Sigmoid colon (tissue), 4 donors: ENCODE results near the gene P2RX3.

ENCODE experiments used
- POLR2A ChIP-seq, 2 donors: fragments of 450-650 bp; IDR thresholded peaks; one replicate each; pipeline ENCODE4 v1.6.1; 2016; ENCODE audit warnings: antibody characterized with exemption in 2 of 2, mild to moderate bottlenecking in 2 of 2, moderate library complexity in 2 of 2
- POLR2AphosphoS5 ChIP-seq, 4 donors: sonication (generic); formaldehyde crosslinking; IDR thresholded peaks; one replicate each; pipeline ENCODE4 v1.6.1; 2017; ENCODE audit warnings: antibody characterized with exemption in 4 of 4
- TF ChIP-seq, protein P1 (sequence below), 4 experiments: fragments of 450-650 bp in 3 of 4; fragments of 200-600 bp in 1 of 4; IDR thresholded peaks; one replicate each; pipeline ENCODE4 v1.5.1; 2016 to 2019; ENCODE audit warnings: antibody characterized with exemption in 4 of 4, mild to moderate bottlenecking in 3 of 4, moderate library complexity in 2 of 4

DNA sequence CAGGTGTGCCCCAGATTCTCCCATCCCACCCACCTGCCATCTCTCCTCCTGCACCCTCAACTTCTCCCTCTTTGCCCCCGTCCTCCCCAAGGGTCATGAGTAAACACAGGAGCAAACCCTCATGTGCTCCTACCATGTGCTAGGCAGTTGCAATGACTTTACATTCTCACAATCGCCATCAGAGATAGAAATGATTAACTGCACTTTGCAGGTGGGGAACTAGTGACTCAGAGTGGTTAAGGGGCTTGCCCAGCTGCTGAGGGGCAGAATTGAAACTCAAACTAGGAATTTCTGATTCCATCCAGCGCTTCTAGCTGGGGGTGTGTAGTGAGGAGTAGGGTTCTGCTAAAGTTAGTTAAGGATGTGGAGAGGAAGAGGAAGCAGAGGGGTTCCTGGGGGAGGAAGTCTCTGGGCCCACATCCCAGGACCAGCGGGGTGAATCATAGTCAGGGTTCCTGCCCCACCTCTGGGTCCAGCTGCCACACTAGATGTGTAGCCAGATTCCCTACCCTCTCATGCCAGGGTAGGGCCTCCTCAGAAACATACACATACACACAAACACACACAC is 68.3 kb downstream of the P2RX3 start:
- TF ChIP-seq, protein P1, sequence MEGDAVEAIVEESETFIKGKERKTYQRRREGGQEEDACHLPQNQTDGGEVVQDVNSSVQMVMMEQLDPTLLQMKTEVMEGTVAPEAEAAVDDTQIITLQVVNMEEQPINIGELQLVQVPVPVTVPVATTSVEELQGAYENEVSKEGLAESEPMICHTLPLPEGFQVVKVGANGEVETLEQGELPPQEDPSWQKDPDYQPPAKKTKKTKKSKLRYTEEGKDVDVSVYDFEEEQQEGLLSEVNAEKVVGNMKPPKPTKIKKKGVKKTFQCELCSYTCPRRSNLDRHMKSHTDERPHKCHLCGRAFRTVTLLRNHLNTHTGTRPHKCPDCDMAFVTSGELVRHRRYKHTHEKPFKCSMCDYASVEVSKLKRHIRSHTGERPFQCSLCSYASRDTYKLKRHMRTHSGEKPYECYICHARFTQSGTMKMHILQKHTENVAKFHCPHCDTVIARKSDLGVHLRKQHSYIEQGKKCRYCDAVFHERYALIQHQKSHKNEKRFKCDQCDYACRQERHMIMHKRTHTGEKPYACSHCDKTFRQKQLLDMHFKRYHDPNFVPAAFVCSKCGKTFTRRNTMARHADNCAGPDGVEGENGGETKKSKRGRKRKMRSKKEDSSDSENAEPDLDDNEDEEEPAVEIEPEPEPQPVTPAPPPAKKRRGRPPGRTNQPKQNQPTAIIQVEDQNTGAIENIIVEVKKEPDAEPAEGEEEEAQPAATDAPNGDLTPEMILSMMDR (IDR thresholded peaks at IDR 0.05) = no peak
- no peak for TF ChIP-seq POLR2A (IDR thresholded peaks at IDR 0.05)
- no peak for TF ChIP-seq POLR2AphosphoS5 (IDR thresholded peaks at IDR 0.05)
